ENCODE measurements around the gene RAPGEF3.

Gene RAPGEF3

GRCh38 chr12:47745485-47746041 lies 13.1 kb downstream of the RAPGEF3 start:
- in situ Hi-C loops (cut with MboI; ENCODE audit: low sequenced_read_pairs), result no loop called here

GRCh38 chr12:47744778-47745436 lies 13.8 kb downstream of the RAPGEF3 start:
- in situ Hi-C loops (cut with MboI; ENCODE audit: low sequenced_read_pairs), result no loop called here

- in situ Hi-C loops (cut with MboI; ENCODE audit: low sequenced_read_pairs), result no loop called here
Observed at GRCh38 chr12:47744005-47744651, 14.6 kb downstream of the RAPGEF3 start.

GRCh38 chr12:47743311-47743860 lies 15.3 kb downstream of the RAPGEF3 start:
- in situ Hi-C loops (cut with MboI; ENCODE audit: low sequenced_read_pairs), result no loop called here

- in situ Hi-C loops (cut with MboI; ENCODE audit: low sequenced_read_pairs), result no loop called here
Observed at GRCh38 chr12:47742253-47742825, 16.3 kb downstream of the RAPGEF3 start.

GRCh38 chr12:47741340-47741703 lies 17.4 kb downstream of the RAPGEF3 start:
- in situ Hi-C loops (cut with MboI; ENCODE audit: low sequenced_read_pairs), result no loop called here

GRCh38 chr12:47740606-47741339 lies 17.9 kb downstream of the RAPGEF3 start:
- in situ Hi-C loops (cut with MboI; ENCODE audit: low sequenced_read_pairs), result no loop called here

- in situ Hi-C loops (cut with MboI; ENCODE audit: low sequenced_read_pairs), result no loop called here
Observed at GRCh38 chr12:47739979-47740378, 18.7 kb downstream of the RAPGEF3 start.

GRCh38 chr12:47739297-47739696 lies 19.4 kb downstream of the RAPGEF3 start:
- in situ Hi-C loops (cut with MboI; ENCODE audit: low sequenced_read_pairs), result no loop called here

GRCh38 chr12:47737936-47738594 lies 20.6 kb downstream of the RAPGEF3 start:
- in situ Hi-C loops (cut with MboI; ENCODE audit: low sequenced_read_pairs), result no loop called here

GRCh38 chr12:47736877-47737676 lies 21.6 kb downstream of the RAPGEF3 start:
- in situ Hi-C loops (cut with MboI; ENCODE audit: low sequenced_read_pairs), result no loop called here

- in situ Hi-C loops (cut with MboI; ENCODE audit: low sequenced_read_pairs), result no loop called here
Observed at GRCh38 chr12:47736216-47736615, 22.5 kb downstream of the RAPGEF3 start.

- in situ Hi-C loops (cut with MboI; ENCODE audit: low sequenced_read_pairs), result no loop called here
Observed at GRCh38 chr12:47735649-47736048, 23.0 kb downstream of the RAPGEF3 start.

GRCh38 chr12:47734725-47735480 lies 23.8 kb downstream of the RAPGEF3 start:
- in situ Hi-C loops (cut with MboI; ENCODE audit: low sequenced_read_pairs), result no loop called here

- in situ Hi-C loops (cut with MboI; ENCODE audit: low sequenced_read_pairs), result no loop called here
Observed at GRCh38 chr12:47733142-47733541, 25.5 kb downstream of the RAPGEF3 start.

- in situ Hi-C loops (cut with MboI; ENCODE audit: low sequenced_read_pairs), result no loop called here
Observed at GRCh38 chr12:47732504-47732903, 26.2 kb downstream of the RAPGEF3 start.

GRCh38 chr12:47731723-47732122 lies 27.0 kb downstream of the RAPGEF3 start:
- in situ Hi-C loops (cut with MboI; ENCODE audit: low sequenced_read_pairs), result no loop called here

GRCh38 chr12:47730341-47730744 lies 28.3 kb downstream of the RAPGEF3 start:
- in situ Hi-C loops (cut with MboI; ENCODE audit: low sequenced_read_pairs), result no loop called here

- in situ Hi-C loops (cut with MboI; ENCODE audit: low sequenced_read_pairs), result no loop called here
Observed at GRCh38 chr12:47729233-47729632, 29.4 kb downstream of the RAPGEF3 start.

Data from hTERT RPE-1 (cell line).